NCI-H2029 (cell line): Measurements from ENCODE around the gene MGAT4C.
"Not testable (repeated sequence)": the region's sequence is repeated elsewhere in the genome, so short reads cannot be mapped to it uniquely, and the experiment has no call there.

Experiments used
- DNase-seq: peaks from one replicate; lab custom pipeline; 2025; lab: John Stamatoyannopoulos, UW

Gene MGAT4C

GRCh38 chr12:86256163-86256562 lies at the start of gene MGAT4C:
Gene MGAT4C (minus strand): TSS chr12:86256391.
- DNase-seq = peak; percentile 97

DNA sequence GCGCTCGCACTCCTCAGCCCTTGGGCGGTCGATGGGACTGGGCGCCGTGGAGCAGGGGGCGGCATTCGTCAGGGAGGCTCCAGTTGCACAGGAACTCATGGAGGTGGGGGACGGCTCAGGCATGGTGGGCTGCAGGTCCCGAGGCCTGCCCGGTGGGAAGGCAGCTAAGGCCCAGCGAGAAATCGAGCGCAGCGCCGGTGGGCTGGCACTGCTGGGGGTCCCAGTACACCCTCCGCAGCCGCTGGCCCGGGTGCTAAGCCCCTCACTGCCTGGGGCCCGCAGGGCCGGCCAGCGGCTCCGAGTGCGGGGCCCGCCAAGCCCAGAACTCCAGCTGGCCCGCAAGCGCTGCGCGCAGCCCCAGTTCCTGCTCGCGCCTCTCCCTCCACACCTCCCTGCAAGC lies 40.2 kb upstream of the MGAT4C start:
- not testable (repeated sequence) for DNase-seq

- DNase-seq = no peak
These were observed 37.6 kb upstream of the MGAT4C start for GRCh38 chr12:86293682-86294240.

GRCh38 chr12:86292480-86292879 lies 36.3 kb upstream of the MGAT4C start:
- DNase-seq = no peak

GRCh38 chr12:86290615-86291014 lies 34.4 kb upstream of the MGAT4C start:
- no peak for DNase-seq

DNA sequence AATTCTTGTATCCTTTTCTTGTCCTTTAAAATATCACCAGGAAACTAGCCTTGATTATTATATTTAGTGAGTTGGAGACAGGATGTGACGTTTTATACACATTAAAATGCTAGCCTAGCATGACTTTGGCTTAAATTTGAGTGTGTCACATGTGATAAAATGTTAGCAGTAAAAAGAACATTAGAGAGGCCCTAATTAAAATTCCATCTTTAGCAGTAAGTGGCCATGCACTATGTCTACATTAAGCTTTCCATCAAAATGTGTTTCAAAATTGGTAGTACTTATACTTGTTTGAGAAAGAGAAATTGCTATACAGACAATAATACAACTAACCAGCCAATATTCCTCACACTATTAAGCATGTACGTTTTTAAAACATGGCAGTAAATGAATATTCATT lies 29.9 kb upstream of the MGAT4C start:
- DNase-seq = no peak

GRCh38 chr12:86283620-86284019 lies 27.4 kb upstream of the MGAT4C start:
- no peak for DNase-seq

DNA sequence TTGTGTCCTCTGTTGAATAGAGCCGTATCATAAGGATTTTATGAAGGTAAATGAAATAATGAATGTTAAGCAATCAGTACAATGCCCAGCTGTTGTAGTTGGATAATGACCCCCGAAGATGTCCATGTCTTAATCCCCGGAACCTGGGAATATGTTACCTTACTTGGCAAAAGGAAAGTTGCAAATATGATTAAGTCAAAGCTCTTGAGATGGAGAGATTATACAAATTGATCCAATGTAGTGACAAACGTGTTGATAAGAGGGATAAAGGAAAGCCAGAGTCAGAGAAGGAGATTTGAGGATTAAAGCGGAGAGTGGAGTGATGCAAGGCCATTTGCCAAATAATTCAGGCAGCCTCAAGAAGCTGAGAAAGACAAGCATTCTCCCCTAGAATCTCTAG lies 19.2 kb upstream of the MGAT4C start:
- no peak for DNase-seq

DNA sequence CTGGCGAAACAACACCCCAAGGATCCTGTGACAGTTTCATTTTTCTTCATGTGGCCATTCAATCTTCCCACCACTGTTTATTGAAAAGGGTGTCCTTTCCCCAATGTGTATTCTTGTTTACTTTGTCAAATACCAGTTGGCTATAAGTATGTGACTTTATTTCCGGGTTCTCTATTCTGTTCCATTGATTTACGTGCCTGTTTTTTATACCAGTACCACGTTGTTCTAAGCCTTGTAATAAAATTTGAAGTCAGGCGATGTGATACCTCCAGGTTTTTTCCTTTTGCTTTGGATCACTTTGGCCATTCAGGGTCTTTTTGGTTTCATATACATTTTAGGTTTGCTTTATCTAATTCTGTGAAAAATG lies 9.1 kb upstream of the MGAT4C start:
- DNase-seq = no peak

GRCh38 chr12:86264451-86265328 lies 8.5 kb upstream of the MGAT4C start:
- DNase-seq = peak; percentile 62

- no peak for DNase-seq
These were observed 5.4 kb upstream of the MGAT4C start for GRCh38 chr12:86261578-86261977.

DNA sequence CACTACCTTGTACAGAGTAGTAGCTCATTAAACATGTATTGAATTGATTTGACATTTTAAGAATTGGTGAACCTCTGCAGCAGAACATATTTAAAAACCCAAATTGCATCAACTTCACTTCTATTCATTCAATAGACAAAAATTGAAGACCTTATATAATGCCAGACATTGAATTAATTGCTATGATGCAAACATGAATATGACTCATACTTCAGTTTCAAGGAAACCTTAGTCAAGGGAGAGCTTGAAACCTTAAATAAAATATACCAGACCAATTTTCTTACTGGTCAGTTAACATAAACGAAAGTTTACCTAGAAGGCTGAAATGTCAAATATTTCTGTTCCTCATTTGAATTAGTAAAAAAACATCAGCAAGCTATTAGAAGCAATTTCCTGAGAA lies 5.0 kb upstream of the MGAT4C start:
- no peak for DNase-seq

DNA sequence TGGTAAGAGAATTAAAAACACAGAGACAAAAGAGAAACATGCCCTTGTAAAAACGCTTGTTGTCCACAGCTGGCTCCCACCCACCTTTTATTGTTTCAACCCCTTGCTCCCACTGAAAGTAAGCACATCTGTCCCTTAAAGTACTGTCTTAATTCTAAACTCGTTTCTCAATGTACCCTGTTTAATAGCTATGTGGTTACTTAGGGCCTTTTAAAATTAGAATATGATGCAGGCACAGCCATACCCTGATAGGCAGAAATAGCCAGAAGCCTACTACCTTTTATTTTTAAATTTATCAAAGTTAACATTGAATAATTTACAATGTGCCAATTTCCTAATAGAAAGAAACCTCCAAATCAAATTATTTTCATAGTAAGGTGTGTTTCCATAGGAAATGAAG lies 4.0 kb upstream of the MGAT4C start:
- DNase-seq = no peak

GRCh38 chr12:86257134-86257533 lies 943 bp upstream of the MGAT4C start:
- no peak for DNase-seq

- no peak for DNase-seq
These were observed 1.6 kb downstream of the MGAT4C start for GRCh38 chr12:86254399-86255107.

DNA sequence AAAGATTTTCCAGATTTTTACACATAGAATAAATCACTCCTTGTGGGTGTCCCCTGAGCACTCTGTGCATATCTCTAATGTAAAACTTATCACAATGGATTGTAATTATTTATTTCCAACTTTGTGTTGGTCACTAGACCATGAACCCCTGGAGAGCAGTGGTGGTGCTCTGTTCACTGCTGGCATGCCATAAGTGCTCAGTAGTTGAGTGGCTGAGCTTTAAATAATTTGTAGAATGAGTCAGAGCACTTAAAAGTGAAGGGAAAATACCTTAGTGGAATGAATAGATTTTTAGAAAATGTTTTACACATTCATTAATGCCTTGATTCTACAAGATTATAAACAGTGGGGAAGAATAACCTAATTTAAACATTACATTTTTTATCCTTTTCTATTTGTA lies 6.3 kb downstream of the MGAT4C start:
- DNase-seq = no peak

GRCh38 chr12:86249276-86249675 lies 6.9 kb downstream of the MGAT4C start:
- DNase-seq = no peak

GRCh38 chr12:86247871-86248270 lies 8.3 kb downstream of the MGAT4C start:
- no peak for DNase-seq

DNA sequence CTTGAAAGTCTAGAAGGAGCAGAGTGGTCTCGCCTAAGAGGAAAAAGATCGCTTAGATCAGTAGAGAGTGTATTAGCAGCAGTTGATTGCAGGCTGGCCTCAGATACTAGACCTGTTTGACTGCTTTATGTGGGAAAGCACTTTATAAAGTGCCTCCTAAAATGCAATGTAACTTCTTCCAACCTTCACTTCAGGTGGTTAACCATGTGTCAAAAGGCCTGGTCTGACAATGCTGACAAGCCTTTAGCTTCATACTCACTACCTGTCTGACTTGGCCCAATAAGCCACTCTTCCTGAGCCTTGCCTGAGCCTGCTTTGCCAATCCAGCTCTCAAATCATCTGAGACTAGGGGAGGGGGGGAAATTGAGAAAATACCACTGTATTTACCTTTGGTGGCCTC lies 14.6 kb downstream of the MGAT4C start:
- no peak for DNase-seq

GRCh38 chr12:86234316-86234855 lies 21.8 kb downstream of the MGAT4C start:
- no peak for DNase-seq

DNA sequence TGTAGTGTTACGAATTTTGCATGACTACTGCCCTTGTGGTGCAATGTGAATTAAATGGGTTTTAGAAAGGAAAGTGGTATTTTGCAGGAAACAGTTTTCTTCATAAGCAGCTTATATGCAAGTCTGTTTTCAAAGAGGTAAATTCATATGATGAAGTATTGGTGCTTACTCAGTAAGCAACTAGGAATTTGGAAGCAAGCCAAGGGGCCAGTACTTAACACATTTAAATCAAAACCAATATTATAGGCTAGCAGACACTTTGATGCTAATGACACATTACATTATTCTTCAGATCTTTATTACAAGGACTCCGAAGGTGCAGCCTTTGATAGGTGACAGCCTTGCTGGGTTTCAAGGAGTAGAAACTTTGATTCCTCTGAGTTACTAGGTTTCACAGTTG lies 23.1 kb downstream of the MGAT4C start:
- peak; percentile 25 for DNase-seq

DNA sequence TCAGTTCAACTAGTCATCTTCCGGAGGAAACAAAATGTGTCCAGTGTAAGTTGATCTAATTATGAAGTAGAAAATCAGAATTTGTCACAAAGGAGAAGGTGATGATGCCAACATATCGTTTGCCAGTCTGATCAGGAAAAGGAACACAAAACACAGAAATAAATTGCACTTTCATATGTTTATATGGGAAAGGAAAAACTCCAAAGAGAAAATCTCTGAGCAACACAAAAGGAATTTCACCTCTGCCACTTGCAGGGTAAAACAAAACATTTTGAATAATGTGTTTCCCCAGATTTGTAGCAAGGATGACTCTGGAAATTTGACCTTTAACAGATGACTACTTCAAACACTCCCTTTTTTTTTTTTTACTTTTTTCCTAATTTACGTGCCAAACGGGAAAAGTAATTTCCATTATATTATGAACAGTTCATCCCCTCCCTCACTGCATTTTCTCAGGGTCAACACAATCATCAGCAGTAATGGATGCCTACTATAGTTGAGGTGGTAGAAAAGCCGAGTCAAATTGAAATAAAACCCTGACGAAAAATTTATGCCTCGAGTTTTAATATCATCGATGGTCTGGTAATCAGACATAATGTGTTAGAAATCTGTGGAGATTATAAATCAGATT lies 25.6 kb downstream of the MGAT4C start:
- no peak for DNase-seq
